ENCODE results near the gene IGF1R. TPM values are rescaled to one million over a fixed set of nuclear protein-coding genes. Genes with fewer than 3 reads are reported as not detected.

The IGF1R gene
- total and polyA plus RNA-seq, 2 of the 8 experiments (the other 6 are each of a cell fraction or from before 2014, with no cell fraction given), result 32.9 to 109 TPM

DNA sequence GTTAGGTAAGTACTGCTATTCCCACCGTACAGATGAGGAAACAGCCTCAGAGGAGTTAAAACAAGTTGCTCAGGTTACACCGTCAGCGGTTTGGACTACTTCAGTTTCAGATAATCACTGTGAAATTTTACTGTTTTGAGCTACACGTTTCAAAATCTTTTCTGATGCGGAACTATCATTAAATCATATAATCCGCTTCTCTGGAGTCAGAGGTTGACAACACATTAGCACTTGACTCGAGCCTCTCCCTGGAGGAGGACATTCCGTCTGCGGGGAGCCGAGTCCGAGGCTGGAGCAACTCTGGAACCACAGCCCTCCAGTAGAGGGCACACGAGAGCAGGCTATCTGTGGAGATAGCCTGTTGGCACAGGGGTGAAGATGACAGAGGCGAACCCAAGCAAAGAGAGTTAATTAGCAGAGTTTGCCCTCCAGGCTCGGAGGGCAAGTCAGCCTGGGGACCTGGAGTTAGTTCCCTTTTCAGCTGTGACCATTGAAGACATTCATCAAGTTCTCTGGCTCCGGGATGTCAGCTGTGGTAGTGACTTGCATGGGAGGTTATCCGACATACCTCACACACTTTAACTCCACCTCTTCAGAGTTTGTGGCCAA lies 131.2 kb downstream of the IGF1R start:
- H4K5ac ChIP-seq (ENCODE audit: insufficient read length, low read depth, low read length), result no peak overlapping the region
- no peak overlapping the region for H2BK120ac ChIP-seq (replicated peaks; ENCODE audit: low read depth, low read length)
- WGBS, 2 experiments (ENCODE audit: extremely low coverage in 1 of 2, insufficient coverage in 1 of 2, insufficient read length in 1 of 2, insufficient replicate concordance in 2 of 2, low coverage in 1 of 2, low lambda C conversion rate in 2 of 2, missing lambda C conversion rate in 1 of 2), result 30% methylated on average over 16 of the region's 16 CpGs; no CpG with 5 or more reads in 1 of the 2 experiments
- no peak overlapping the region; the same call in 1 of the 2 replicates for H2BK12ac ChIP-seq (ENCODE audit: low read depth, low read length)
- no peak overlapping the region for H2BK15ac ChIP-seq (ENCODE audit: low read length)
- no peak overlapping the region for H4K91ac ChIP-seq (replicated peaks; ENCODE audit: insufficient read length, low read length)
- H2AK5ac ChIP-seq (ENCODE audit: low read depth, low read length), result no peak overlapping the region
- peaks cover 2 to 22% (median 15%) of the 10 kb centered on the region in 4 experiments; a peak in 5 of 7 replicates for H3K4me1 ChIP-seq (replicated peaks in 1 of 4; ENCODE audit: control insufficient read depth in 3 of 4, insufficient read depth in 4 of 4, low read length in 3 of 4)
- H3K27ac ChIP-seq (ENCODE audit: low read depth, low read length), result no peak overlapping the region
- no peaks in the 10 kb centered on the region for H3K23me2 ChIP-seq (ENCODE audit: low read depth, low read length)
- peaks cover 12 to 17% of the 10 kb centered on the region in 2 experiments for H4K20me1 ChIP-seq (replicated peaks in 1 of 2; ENCODE audit: control insufficient read depth in 1 of 2, insufficient read depth in 2 of 2, low read length in 2 of 2)
- H3K23ac ChIP-seq (ENCODE audit: insufficient read length), result no peak overlapping the region
- no peak overlapping the region for H2AFZ ChIP-seq (ENCODE audit: low read length)
- H3K4me3 ChIP-seq (ENCODE audit: extremely low read depth in 1 of 4, insufficient read depth in 2 of 4, low read depth in 3 of 4, low read length in 4 of 4), result no peak overlapping the region
- no peak overlapping the region for H3K4ac ChIP-seq (replicated peaks; ENCODE audit: insufficient read length, low read depth, low read length)
- peaks cover 12% of the 10 kb centered on the region for H3K79me1 ChIP-seq (ENCODE audit: low read depth, low read length)
- no peak overlapping the region for H4K8ac ChIP-seq (ENCODE audit: extremely low read depth, insufficient read depth, low read length)
- no peak overlapping the region for H3K56ac ChIP-seq (replicated peaks; ENCODE audit: insufficient read length, low read depth, low read length)
- H3K27me3 ChIP-seq (replicated peaks in 1 of 4; ENCODE audit: control insufficient read depth in 3 of 4, extremely low read depth in 1 of 4, insufficient read depth in 3 of 4, low read length in 3 of 4), result no peaks in the 10 kb centered on the region
- FAIRE-seq, result peak; percentile 87
- H3K9ac ChIP-seq (replicated peaks in 1 of 4; ENCODE audit: extremely low read depth in 1 of 4, low read depth in 3 of 4, low read length in 3 of 4), result no peak overlapping the region
- H3K14ac ChIP-seq (ENCODE audit: insufficient read length), result no peak overlapping the region
- no peaks in the 10 kb centered on the region for H3K9me3 ChIP-seq (ENCODE audit: insufficient read depth in 2 of 2, low read depth in 1 of 2, low read length in 1 of 2)
- POLR2A ChIA-PET (ENCODE audit: partially characterized antibody), result interaction anchor here (1.2 to 2.9 kb wide), 3 partner anchors 19 to 108 kb away, joined by 3 to 7 read pairs (median 6); no protein-coding TSS in a partner anchor
- no peak overlapping the region for H2BK20ac ChIP-seq (ENCODE audit: low read length)
- H3K18ac ChIP-seq (ENCODE audit: extremely low read depth, low read length), result no peak overlapping the region
- H2BK5ac ChIP-seq (ENCODE audit: low read depth, low read length), result no peak overlapping the region
- H3K4me2 ChIP-seq (ENCODE audit: insufficient read depth in 1 of 2, low read depth in 2 of 2, low read length in 2 of 2), result no peak overlapping the region
- CTCF ChIA-PET (ENCODE audit: partially characterized antibody), result interaction anchor here (0.6 to 5.2 kb wide), 48 partner anchors 9 to 291 kb away, joined by 3 to 36 read pairs (median 4); no protein-coding TSS in a partner anchor
- DNase-seq (ENCODE audit: low read depth in 1 of 2, low spot score in 2 of 2), result peak; percentile 82 to 96
- peaks cover 5 to 89% of the 10 kb centered on the region in 2 experiments; a peak in 3 of 4 replicates for H3K79me2 ChIP-seq (ENCODE audit: control insufficient read depth in 1 of 2, insufficient read depth in 2 of 2, low read length in 2 of 2)
- H3K36me3 ChIP-seq (ENCODE audit: control insufficient read depth in 2 of 4, insufficient read depth in 4 of 4, low read length in 3 of 4), result no peaks in the 10 kb centered on the region
- TF ChIP-seq HDAC6 (IDR thresholded peaks at IDR 0.05; ENCODE audit: low read depth, low read length), result no peak
- TF ChIP-seq, protein P1, sequence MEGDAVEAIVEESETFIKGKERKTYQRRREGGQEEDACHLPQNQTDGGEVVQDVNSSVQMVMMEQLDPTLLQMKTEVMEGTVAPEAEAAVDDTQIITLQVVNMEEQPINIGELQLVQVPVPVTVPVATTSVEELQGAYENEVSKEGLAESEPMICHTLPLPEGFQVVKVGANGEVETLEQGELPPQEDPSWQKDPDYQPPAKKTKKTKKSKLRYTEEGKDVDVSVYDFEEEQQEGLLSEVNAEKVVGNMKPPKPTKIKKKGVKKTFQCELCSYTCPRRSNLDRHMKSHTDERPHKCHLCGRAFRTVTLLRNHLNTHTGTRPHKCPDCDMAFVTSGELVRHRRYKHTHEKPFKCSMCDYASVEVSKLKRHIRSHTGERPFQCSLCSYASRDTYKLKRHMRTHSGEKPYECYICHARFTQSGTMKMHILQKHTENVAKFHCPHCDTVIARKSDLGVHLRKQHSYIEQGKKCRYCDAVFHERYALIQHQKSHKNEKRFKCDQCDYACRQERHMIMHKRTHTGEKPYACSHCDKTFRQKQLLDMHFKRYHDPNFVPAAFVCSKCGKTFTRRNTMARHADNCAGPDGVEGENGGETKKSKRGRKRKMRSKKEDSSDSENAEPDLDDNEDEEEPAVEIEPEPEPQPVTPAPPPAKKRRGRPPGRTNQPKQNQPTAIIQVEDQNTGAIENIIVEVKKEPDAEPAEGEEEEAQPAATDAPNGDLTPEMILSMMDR (IDR thresholded peaks at IDR 0.05; ENCODE audit: control extremely low read depth in 1 of 3, insufficient read depth in 1 of 3, low read depth in 1 of 3, low read length in 3 of 3), result peak; percentile 81 to 99 (median 92)
- TF ChIP-seq, protein P2, sequence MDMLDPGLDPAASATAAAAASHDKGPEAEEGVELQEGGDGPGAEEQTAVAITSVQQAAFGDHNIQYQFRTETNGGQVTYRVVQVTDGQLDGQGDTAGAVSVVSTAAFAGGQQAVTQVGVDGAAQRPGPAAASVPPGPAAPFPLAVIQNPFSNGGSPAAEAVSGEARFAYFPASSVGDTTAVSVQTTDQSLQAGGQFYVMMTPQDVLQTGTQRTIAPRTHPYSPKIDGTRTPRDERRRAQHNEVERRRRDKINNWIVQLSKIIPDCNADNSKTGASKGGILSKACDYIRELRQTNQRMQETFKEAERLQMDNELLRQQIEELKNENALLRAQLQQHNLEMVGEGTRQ (IDR thresholded peaks at IDR 0.05; ENCODE audit: low read length), result no peak
- TF ChIP-seq FOSL1 (IDR thresholded peaks at IDR 0.05; ENCODE audit: insufficient read depth, low read depth, low read length), result no peak
- TF ChIP-seq CHD2 (IDR thresholded peaks at IDR 0.05; ENCODE audit: low read length), result peak; percentile 37; the same call in 1 of the 2 replicates
- peak; percentile 60 for TF ChIP-seq YY1 (IDR thresholded peaks at IDR 0.05; ENCODE audit: low read depth, low read length)
- TF ChIP-seq EZH2 (IDR thresholded peaks at IDR 0.05; ENCODE audit: low read depth, low read length, severe bottlenecking), result no peak
- TF ChIP-seq SIN3A (conservative IDR thresholded peaks at IDR 0.05 in 1 of 2, IDR thresholded peaks at IDR 0.05 in 1 of 2; ENCODE audit: low read depth in 1 of 2, low read length in 2 of 2), result peak in 1 of 2 experiments; percentile 85; a peak in 2 of 4 replicates
